ENCODE measurements around the gene METTL23.

DNA sequence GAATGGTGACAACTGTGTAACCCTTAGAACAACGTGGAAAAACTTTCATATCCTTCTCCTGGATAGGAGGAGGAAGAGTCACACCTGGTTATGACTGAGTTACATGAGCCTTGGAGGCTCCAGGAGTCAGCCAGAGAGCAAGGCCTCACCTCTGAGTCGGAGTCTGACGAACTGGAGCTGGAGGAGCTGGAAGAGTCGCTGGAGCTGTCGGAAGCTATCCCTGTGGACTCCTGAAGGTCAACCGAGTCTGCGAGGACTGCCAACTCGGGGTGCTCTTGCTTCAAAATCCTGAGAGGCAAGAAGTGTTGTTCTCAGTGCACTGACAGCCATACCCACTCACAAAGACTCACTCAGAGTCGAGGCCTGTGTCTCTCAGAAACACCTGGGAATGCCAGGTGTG, 6.4 kb upstream of the METTL23 start:
- TF ChIP-seq ZFP3 (CRISPR knock-in tag; IDR thresholded peaks at IDR 0.05) (no peak), BACH2 (CRISPR knock-in tag; IDR thresholded peaks at IDR 0.05; ENCODE audit: borderline replicate concordance) (no peak), SNAI2 (CRISPR knock-in tag; IDR thresholded peaks at IDR 0.05) (no peak), RARB (CRISPR knock-in tag; IDR thresholded peaks at IDR 0.05) (no peak), ZNF8 (CRISPR knock-in tag; IDR thresholded peaks at IDR 0.05) (no peak), GLIS3 (CRISPR knock-in tag; IDR thresholded peaks at IDR 0.05) (no peak), ZNF70 (CRISPR knock-in tag; IDR thresholded peaks at IDR 0.05) (no peak), PPARA (CRISPR knock-in tag; IDR thresholded peaks at IDR 0.05; ENCODE audit: borderline replicate concordance) (no peak)
- TF ChIP-seq, protein P1, sequence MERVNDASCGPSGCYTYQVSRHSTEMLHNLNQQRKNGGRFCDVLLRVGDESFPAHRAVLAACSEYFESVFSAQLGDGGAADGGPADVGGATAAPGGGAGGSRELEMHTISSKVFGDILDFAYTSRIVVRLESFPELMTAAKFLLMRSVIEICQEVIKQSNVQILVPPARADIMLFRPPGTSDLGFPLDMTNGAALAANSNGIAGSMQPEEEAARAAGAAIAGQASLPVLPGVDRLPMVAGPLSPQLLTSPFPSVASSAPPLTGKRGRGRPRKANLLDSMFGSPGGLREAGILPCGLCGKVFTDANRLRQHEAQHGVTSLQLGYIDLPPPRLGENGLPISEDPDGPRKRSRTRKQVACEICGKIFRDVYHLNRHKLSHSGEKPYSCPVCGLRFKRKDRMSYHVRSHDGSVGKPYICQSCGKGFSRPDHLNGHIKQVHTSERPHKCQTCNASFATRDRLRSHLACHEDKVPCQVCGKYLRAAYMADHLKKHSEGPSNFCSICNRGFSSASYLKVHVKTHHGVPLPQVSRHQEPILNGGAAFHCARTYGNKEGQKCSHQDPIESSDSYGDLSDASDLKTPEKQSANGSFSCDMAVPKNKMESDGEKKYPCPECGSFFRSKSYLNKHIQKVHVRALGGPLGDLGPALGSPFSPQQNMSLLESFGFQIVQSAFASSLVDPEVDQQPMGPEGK (CRISPR knock-in tag; IDR thresholded peaks at IDR 0.05; ENCODE audit: borderline replicate concordance): no peak
- TF ChIP-seq, protein P2, sequence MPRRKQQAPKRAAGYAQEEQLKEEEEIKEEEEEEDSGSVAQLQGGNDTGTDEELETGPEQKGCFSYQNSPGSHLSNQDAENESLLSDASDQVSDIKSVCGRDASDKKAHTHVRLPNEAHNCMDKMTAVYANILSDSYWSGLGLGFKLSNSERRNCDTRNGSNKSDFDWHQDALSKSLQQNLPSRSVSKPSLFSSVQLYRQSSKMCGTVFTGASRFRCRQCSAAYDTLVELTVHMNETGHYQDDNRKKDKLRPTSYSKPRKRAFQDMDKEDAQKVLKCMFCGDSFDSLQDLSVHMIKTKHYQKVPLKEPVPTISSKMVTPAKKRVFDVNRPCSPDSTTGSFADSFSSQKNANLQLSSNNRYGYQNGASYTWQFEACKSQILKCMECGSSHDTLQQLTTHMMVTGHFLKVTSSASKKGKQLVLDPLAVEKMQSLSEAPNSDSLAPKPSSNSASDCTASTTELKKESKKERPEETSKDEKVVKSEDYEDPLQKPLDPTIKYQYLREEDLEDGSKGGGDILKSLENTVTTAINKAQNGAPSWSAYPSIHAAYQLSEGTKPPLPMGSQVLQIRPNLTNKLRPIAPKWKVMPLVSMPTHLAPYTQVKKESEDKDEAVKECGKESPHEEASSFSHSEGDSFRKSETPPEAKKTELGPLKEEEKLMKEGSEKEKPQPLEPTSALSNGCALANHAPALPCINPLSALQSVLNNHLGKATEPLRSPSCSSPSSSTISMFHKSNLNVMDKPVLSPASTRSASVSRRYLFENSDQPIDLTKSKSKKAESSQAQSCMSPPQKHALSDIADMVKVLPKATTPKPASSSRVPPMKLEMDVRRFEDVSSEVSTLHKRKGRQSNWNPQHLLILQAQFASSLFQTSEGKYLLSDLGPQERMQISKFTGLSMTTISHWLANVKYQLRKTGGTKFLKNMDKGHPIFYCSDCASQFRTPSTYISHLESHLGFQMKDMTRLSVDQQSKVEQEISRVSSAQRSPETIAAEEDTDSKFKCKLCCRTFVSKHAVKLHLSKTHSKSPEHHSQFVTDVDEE (CRISPR knock-in tag; IDR thresholded peaks at IDR 0.05): no peak
- TF ChIP-seq, protein P3, sequence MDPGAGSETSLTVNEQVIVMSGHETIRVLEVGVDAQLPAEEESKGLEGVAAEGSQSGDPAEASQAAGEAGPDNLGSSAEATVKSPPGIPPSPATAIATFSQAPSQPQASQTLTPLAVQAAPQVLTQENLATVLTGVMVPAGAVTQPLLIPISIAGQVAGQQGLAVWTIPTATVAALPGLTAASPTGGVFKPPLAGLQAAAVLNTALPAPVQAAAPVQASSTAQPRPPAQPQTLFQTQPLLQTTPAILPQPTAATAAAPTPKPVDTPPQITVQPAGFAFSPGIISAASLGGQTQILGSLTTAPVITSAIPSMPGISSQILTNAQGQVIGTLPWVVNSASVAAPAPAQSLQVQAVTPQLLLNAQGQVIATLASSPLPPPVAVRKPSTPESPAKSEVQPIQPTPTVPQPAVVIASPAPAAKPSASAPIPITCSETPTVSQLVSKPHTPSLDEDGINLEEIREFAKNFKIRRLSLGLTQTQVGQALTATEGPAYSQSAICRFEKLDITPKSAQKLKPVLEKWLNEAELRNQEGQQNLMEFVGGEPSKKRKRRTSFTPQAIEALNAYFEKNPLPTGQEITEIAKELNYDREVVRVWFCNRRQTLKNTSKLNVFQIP (CRISPR knock-in tag; IDR thresholded peaks at IDR 0.05; ENCODE audit: borderline replicate concordance, low read depth): no peak
